GM23338 (cell line): Measurements from ENCODE around the gene MAST4. TPM values are rescaled to one million over a fixed set of nuclear protein-coding genes. Genes with fewer than 3 reads are reported as not detected.

Experiments used
- ATAC-seq: fragments of 200-7000 bp; cut with Tn5 transposase; 3 replicates; pipeline ENCODE4 v1.9.1; 2020
- DNase-seq: peaks from one replicate; pipeline ENCODE4 v3.0.0-alpha.2; 2015; ENCODE audit warnings: low spot score
- H2AFZ ChIP-seq: fragments of 200-600 bp; sonication (generic); 2 replicates; pipeline ENCODE4 v1.8.0; 2016; ENCODE audit warnings: antibody characterized with exemption, mild to moderate bottlenecking, moderate library complexity
- H3F3A ChIP-seq: fragments of 200-600 bp; sonication (generic); replicated peaks from 2 replicates; pipeline ENCODE4 v1.8.0; 2017; ENCODE audit warnings: antibody characterized with exemption, mixed run types, low read depth
- H3K27ac ChIP-seq: fragments of 200-600 bp; sonication (generic); 2 replicates; pipeline ENCODE4 v1.6.1; 2016; ENCODE audit warnings: low read depth
- H3K27me3 ChIP-seq: fragments of 200-600 bp; sonication (generic); 2 replicates; pipeline ENCODE4 v1.8.0; 2016; ENCODE audit warnings: mild to moderate bottlenecking, mixed run types, moderate library complexity; ENCODE audit not compliant: insufficient read depth
- H3K36me3 ChIP-seq: fragments of 200-600 bp; sonication (generic); 2 replicates; pipeline ENCODE4 v1.8.0; 2016; ENCODE audit warnings: mild to moderate bottlenecking; ENCODE audit not compliant: insufficient read depth
- H3K4me1 ChIP-seq: fragments of 200-600 bp; sonication (generic); 2 replicates; pipeline ENCODE4 v1.8.0; 2016; ENCODE audit warnings: mild to moderate bottlenecking, moderate library complexity; ENCODE audit not compliant: insufficient read depth
- H3K4me2 ChIP-seq: fragments of 200-600 bp; sonication (generic); 2 replicates; pipeline ENCODE4 v1.7.1; 2017; ENCODE audit warnings: mixed run types
- H3K4me3 ChIP-seq: fragments of 200-600 bp; sonication (generic); 2 replicates; pipeline ENCODE4 v1.6.1; 2016; ENCODE audit warnings: mixed run types
- H3K79me2 ChIP-seq: fragments of 200-600 bp; sonication (generic); replicated peaks from 2 replicates; pipeline ENCODE4 v1.8.0; 2017; ENCODE audit warnings: mild to moderate bottlenecking; ENCODE audit not compliant: insufficient read depth
- H3K9me2 ChIP-seq: fragments of 200-600 bp; sonication (generic); 2 replicates; pipeline ENCODE4 v1.8.0; 2017; ENCODE audit not compliant: insufficient read depth
- H4K20me1 ChIP-seq: fragments of 200-600 bp; sonication (generic); replicated peaks from 2 replicates; pipeline ENCODE4 v1.8.0; 2017; ENCODE audit warnings: mild to moderate bottlenecking; ENCODE audit not compliant: insufficient read depth
- H3K27ac Mint-ChIP-seq: 2 replicates; pipeline ENCODE4 v1.8.0; 2020; ENCODE audit warnings: inconsistent platforms, mild to moderate bottlenecking, moderate library complexity, mixed read lengths
- H3K27me3 Mint-ChIP-seq: 3 replicates; pipeline ENCODE4 v1.8.0; 2022; ENCODE audit warnings: low read depth, mild to moderate bottlenecking, moderate library complexity, mixed read lengths, inconsistent platforms; ENCODE audit not compliant: insufficient read depth, poor library complexity
- H3K36me3 Mint-ChIP-seq: 3 replicates; pipeline ENCODE4 v1.8.0; 2021; ENCODE audit warnings: low read depth, mild to moderate bottlenecking, inconsistent platforms, moderate library complexity, mixed read lengths
- H3K4me1 Mint-ChIP-seq: 3 replicates; pipeline ENCODE4 v1.8.0; 2020; ENCODE audit warnings: mild to moderate bottlenecking, inconsistent platforms, mixed read lengths
- H3K4me3 Mint-ChIP-seq: 3 replicates; pipeline ENCODE4 v1.8.0; 2021; ENCODE audit warnings: moderate library complexity, mild to moderate bottlenecking, inconsistent platforms, mixed read lengths
- H3K9me3 Mint-ChIP-seq: 3 replicates; pipeline ENCODE4 v1.8.0; 2020; ENCODE audit warnings: moderate library complexity, mild to moderate bottlenecking, inconsistent platforms, mixed read lengths
- CTCF ChIP-seq, 2 experiments: fragments of 200-600 bp in 1 of 2; sonication (generic) in 1 of 2; conservative IDR thresholded peaks; 2 replicates each; pipeline versions ENCODE4 v1.5.1 to v1.6.1; 2016 to 2017; ENCODE audit warnings: antibody characterized with exemption in 2 of 2, low read depth in 2 of 2, mild to moderate bottlenecking in 2 of 2, moderate library complexity in 1 of 2
- EZH2 ChIP-seq: fragments of 200-600 bp; sonication (generic); IDR thresholded peaks from one replicate; pipeline ENCODE4 v1.8.0; 2017; ENCODE audit warnings: antibody characterized with exemption, mild to moderate bottlenecking, low read depth; ENCODE audit not compliant: unreplicated experiment
- EZH2phosphoT487 ChIP-seq: fragments of 200-600 bp; sonication (generic); IDR thresholded peaks from one replicate; pipeline ENCODE4 v1.8.1; 2018; ENCODE audit warnings: antibody characterized with exemption; ENCODE audit not compliant: unreplicated experiment
- POLR2AphosphoS5 ChIP-seq: IDR thresholded peaks from 2 replicates; pipeline ENCODE4 v1.6.1; 2016; ENCODE audit warnings: antibody characterized with exemption, low read depth
- REST ChIP-seq: IDR thresholded peaks from one replicate; pipeline ENCODE4 v1.6.1; 2018; ENCODE audit warnings: antibody characterized with exemption; ENCODE audit not compliant: unreplicated experiment
- ZNF331 ChIP-seq: fragments of 250-450 bp; sonication (Bioruptor Pico); IDR thresholded peaks from 2 replicates; pipeline ENCODE4 v1.5.0; 2020; ENCODE audit warnings: low read depth, mild to moderate bottlenecking, moderate library complexity
- polyA plus RNA-seq: library from polyadenylated mRNA; unstranded; fragments of >200 nt; fragmentation: Nextera tagmentation; extraction: Ambion mirVana; gene quantifications from 2 replicates; pipeline ENCODE4 v1.2.1, GENCODE V29; 2016
- total RNA-seq: library from RNA; depleted of rRNA; stranded (reverse); fragments of >200 nt; shearing (Covaris generic); gene quantifications from 2 replicates; pipeline ENCODE4 v1.2.3, GENCODE V29; 2014

The MAST4 gene
- total and polyA plus RNA-seq, 2 experiments from 2014 or later: 3.6 to 8.5 TPM

- no peak for ATAC-seq
Measured at GRCh38 chr5:67111779-67112178, 515.6 kb downstream of the MAST4 start.

More at GRCh38 chr5:67111779-67112178, 515.6 kb downstream of the MAST4 start:
- H3K4me2 ChIP-seq: no peak overlapping the region
- H3K79me2 ChIP-seq: no peaks in the 10 kb centered on the region
- TF ChIP-seq EZH2 (no peak), REST (no peak), POLR2AphosphoS5 (no peak), EZH2phosphoT487 (no peak), ZNF331 (no peak), CTCF (conservative IDR thresholded peaks at IDR 0.05; ENCODE audit: low read depth in 2 of 2) (no peak)
- Mint-ChIP-seq H3K9me3 (no peaks in the 10 kb centered on the region), H3K27ac (no peak overlapping the region), H3K4me3 (no peak overlapping the region), H3K27me3 (no peaks in the 10 kb centered on the region), H3K4me1 (0 out of 3 replicates have a peak, but pooled peaks cover 3% of the 10 kb centered on the region), H3K36me3 (no peaks in the 10 kb centered on the region)
- no peak overlapping the region for H3K4me3 ChIP-seq
- no peak overlapping the region for H2AFZ ChIP-seq
- no peak for DNase-seq
- H3F3A ChIP-seq: no peaks in the 10 kb centered on the region
- no peaks in the 10 kb centered on the region for H3K36me3 ChIP-seq
- no peak overlapping the region for H3K27ac ChIP-seq
- no peaks in the 10 kb centered on the region for H3K9me2 ChIP-seq
- no peaks in the 10 kb centered on the region for H3K27me3 ChIP-seq
- H3K4me1 ChIP-seq: no peaks in the 10 kb centered on the region
- H4K20me1 ChIP-seq: no peaks in the 10 kb centered on the region
